ENCODE data around the gene RPL38.
A peak's percentile ranks its signal among the peaks of the same experiment; 100 is the strongest.

RPL38 gene

GRCh38 chr17:74231928-74232907 lies 28.7 kb downstream of the RPL38 start (continued):
- TF ChIP-seq, protein P1, sequence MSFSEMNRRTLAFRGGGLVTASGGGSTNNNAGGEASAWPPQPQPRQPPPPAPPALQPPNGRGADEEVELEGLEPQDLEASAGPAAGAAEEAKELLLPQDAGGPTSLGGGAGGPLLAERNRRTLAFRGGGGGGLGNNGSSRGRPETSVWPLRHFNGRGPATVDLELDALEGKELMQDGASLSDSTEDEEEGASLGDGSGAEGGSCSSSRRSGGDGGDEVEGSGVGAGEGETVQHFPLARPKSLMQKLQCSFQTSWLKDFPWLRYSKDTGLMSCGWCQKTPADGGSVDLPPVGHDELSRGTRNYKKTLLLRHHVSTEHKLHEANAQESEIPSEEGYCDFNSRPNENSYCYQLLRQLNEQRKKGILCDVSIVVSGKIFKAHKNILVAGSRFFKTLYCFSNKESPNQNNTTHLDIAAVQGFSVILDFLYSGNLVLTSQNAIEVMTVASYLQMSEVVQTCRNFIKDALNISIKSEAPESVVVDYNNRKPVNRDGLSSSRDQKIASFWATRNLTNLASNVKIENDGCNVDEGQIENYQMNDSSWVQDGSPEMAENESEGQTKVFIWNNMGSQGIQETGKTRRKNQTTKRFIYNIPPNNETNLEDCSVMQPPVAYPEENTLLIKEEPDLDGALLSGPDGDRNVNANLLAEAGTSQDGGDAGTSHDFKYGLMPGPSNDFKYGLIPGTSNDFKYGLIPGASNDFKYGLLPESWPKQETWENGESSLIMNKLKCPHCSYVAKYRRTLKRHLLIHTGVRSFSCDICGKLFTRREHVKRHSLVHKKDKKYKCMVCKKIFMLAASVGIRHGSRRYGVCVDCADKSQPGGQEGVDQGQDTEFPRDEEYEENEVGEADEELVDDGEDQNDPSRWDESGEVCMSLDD (tag by site-specific recombination; IDR thresholded peaks at IDR 0.05): no peak
- TF ChIP-seq, protein P2, sequence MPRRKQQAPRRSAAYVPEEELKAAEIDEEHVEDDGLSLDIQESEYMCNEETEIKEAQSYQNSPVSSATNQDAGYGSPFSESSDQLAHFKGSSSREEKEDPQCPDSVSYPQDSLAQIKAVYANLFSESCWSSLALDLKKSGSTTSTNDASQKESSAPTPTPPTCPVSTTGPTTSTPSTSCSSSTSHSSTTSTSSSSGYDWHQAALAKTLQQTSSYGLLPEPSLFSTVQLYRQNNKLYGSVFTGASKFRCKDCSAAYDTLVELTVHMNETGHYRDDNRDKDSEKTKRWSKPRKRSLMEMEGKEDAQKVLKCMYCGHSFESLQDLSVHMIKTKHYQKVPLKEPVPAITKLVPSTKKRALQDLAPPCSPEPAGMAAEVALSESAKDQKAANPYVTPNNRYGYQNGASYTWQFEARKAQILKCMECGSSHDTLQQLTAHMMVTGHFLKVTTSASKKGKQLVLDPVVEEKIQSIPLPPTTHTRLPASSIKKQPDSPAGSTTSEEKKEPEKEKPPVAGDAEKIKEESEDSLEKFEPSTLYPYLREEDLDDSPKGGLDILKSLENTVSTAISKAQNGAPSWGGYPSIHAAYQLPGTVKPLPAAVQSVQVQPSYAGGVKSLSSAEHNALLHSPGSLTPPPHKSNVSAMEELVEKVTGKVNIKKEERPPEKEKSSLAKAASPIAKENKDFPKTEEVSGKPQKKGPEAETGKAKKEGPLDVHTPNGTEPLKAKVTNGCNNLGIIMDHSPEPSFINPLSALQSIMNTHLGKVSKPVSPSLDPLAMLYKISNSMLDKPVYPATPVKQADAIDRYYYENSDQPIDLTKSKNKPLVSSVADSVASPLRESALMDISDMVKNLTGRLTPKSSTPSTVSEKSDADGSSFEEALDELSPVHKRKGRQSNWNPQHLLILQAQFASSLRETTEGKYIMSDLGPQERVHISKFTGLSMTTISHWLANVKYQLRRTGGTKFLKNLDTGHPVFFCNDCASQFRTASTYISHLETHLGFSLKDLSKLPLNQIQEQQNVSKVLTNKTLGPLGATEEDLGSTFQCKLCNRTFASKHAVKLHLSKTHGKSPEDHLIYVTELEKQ (tag by site-specific recombination; IDR thresholded peaks at IDR 0.05; ENCODE audit: borderline replicate concordance): no peak
- TF ChIP-seq IKZF3 (tag by site-specific recombination; IDR thresholded peaks at IDR 0.05) (no peak), PRDM1 (tag by site-specific recombination; IDR thresholded peaks at IDR 0.05) (no peak), KLF1 (tag by site-specific recombination; IDR thresholded peaks at IDR 0.05) (no peak)

GRCh38 chr17:74233937-74234336 lies 30.5 kb downstream of the RPL38 start:
- Histone ChIP-seq H3K27ac (ENCODE audit: extremely low read depth, low read depth, low read length) (no peak overlapping the region), H3K9me3 (ENCODE audit: control insufficient read depth, insufficient read depth, low read depth, low read length) (no peaks in the 10 kb centered on the region), H3K4me1 (ENCODE audit: control insufficient read depth, insufficient read depth, low read length) (no peaks in the 10 kb centered on the region), H3K4me3 (ENCODE audit: low read depth, low read length) (no peak overlapping the region), H3K36me3 (ENCODE audit: control insufficient read depth in 2 of 2, insufficient read depth in 1 of 2, low read length in 2 of 2) (peaks cover 0 to 12% of the 10 kb centered on the region in 2 experiments; a peak in 1 of 3 replicates)
- CTCF ChIA-PET: interaction anchor here (1.0 kb wide), 1 partner anchor 34 kb away, joined by 3 read pairs; no protein-coding TSS in a partner anchor
- POLR2A ChIA-PET: no interaction called here
- no peak for TF ChIP-seq ZNF140 (tag by site-specific recombination; IDR thresholded peaks at IDR 0.05)
- peak; percentile 64 for TF ChIP-seq SCRT2 (tag by site-specific recombination; IDR thresholded peaks at IDR 0.05)
- no peak for TF ChIP-seq ZBTB6 (tag by site-specific recombination; IDR thresholded peaks at IDR 0.05)
- no peak for TF ChIP-seq ZNF274 (IDR thresholded peaks at IDR 0.05; ENCODE audit: low read length)
- TF ChIP-seq ZNF274 (tag by site-specific recombination; IDR thresholded peaks at IDR 0.05; ENCODE audit: borderline replicate concordance): no peak
- TF ChIP-seq ZNF10 (tag by site-specific recombination; IDR thresholded peaks at IDR 0.05): no peak
- TF ChIP-seq ZNF133 (tag by site-specific recombination; IDR thresholded peaks at IDR 0.05): no peak
- TF ChIP-seq WT1 (tag by site-specific recombination; IDR thresholded peaks at IDR 0.05): no peak
- peak; percentile 70 for TF ChIP-seq ZBTB20 (tag by site-specific recombination; IDR thresholded peaks at IDR 0.05)

DNA sequence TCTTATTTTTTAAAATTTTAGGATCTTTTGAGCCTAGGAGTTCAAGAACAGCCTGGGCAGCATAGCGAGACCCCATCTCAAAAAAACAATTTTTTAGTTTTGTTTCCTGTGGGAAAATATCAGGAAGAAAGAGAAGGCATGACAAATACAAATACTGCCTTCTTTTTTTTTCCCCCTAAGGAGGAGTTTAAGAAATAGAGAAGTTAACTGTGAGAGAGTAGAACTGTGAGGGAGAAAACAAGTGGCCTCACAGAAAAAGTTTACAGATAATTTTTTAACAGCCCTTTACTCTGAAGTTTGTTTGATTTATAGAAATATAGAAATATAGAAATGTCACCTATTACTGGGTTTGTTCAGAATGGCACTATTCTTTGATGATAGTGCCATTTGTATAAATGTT lies 31.0 kb downstream of the RPL38 start:
- Histone ChIP-seq H3K36me3 (ENCODE audit: control insufficient read depth in 2 of 2, insufficient read depth in 1 of 2, low read length in 2 of 2) (peaks cover 0 to 12% of the 10 kb centered on the region in 2 experiments; a peak in 1 of 3 replicates), H3K9me3 (ENCODE audit: control insufficient read depth, insufficient read depth, low read depth, low read length) (no peaks in the 10 kb centered on the region), H3K4me1 (ENCODE audit: control insufficient read depth, insufficient read depth, low read length) (no peaks in the 10 kb centered on the region), H3K27ac (ENCODE audit: extremely low read depth, low read depth, low read length) (no peak overlapping the region), H3K4me3 (ENCODE audit: low read depth, low read length) (no peak overlapping the region)
- POLR2A ChIA-PET: no interaction called here
- CTCF ChIA-PET: interaction anchor here (1.0 kb wide), 1 partner anchor 35 kb away, joined by 3 read pairs; no protein-coding TSS in a partner anchor
- TF ChIP-seq ZNF121 (tag by site-specific recombination; IDR thresholded peaks at IDR 0.05) (no peak), ZNF560 (tag by site-specific recombination; IDR thresholded peaks at IDR 0.05; ENCODE audit: borderline replicate concordance) (no peak), GLIS2 (tag by site-specific recombination; IDR thresholded peaks at IDR 0.05) (no peak), ZNF555 (tag by site-specific recombination; conservative IDR thresholded peaks at IDR 0.05) (no peak), ZBTB17 (tag by site-specific recombination; IDR thresholded peaks at IDR 0.05) (no peak), ZNF830 (tag by site-specific recombination; IDR thresholded peaks at IDR 0.05; ENCODE audit: low read depth) (no peak), ZNF394 (tag by site-specific recombination; IDR thresholded peaks at IDR 0.05; ENCODE audit: borderline replicate concordance) (no peak)
- TF ChIP-seq, protein P3, sequence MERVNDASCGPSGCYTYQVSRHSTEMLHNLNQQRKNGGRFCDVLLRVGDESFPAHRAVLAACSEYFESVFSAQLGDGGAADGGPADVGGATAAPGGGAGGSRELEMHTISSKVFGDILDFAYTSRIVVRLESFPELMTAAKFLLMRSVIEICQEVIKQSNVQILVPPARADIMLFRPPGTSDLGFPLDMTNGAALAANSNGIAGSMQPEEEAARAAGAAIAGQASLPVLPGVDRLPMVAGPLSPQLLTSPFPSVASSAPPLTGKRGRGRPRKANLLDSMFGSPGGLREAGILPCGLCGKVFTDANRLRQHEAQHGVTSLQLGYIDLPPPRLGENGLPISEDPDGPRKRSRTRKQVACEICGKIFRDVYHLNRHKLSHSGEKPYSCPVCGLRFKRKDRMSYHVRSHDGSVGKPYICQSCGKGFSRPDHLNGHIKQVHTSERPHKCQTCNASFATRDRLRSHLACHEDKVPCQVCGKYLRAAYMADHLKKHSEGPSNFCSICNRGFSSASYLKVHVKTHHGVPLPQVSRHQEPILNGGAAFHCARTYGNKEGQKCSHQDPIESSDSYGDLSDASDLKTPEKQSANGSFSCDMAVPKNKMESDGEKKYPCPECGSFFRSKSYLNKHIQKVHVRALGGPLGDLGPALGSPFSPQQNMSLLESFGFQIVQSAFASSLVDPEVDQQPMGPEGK (tag by site-specific recombination; IDR thresholded peaks at IDR 0.05): no peak

All from HEK293 (cell line).